Keratinocyte (primary cell): ENCODE results near the gene IL5RA.

Source experiments
- EZH2 ChIP-seq: IDR thresholded peaks from one replicate; pipeline ENCODE4 v1.6.1; 2012; ENCODE audit warnings: inconsistent platforms, mild to moderate bottlenecking, low read length, moderate library complexity
- TF ChIP-seq, protein P1 (sequence below), 3 experiments: IDR thresholded peaks in 1 of 3; conservative IDR thresholded peaks in 1 of 3; optimal IDR thresholded peaks in 1 of 3; 2 replicates in 2 of 3; 3 replicates in 1 of 3; pipeline versions ENCODE3 to v1.5.1; 2011; ENCODE audit warnings: low read length in 3 of 3, mild to moderate bottlenecking in 3 of 3, moderate library complexity in 2 of 3, control low read depth in 1 of 3, inconsistent platforms in 1 of 3; ENCODE audit not compliant: insufficient read depth in 2 of 3; ENCODE audit errors: extremely low read depth in 1 of 3

DNA sequence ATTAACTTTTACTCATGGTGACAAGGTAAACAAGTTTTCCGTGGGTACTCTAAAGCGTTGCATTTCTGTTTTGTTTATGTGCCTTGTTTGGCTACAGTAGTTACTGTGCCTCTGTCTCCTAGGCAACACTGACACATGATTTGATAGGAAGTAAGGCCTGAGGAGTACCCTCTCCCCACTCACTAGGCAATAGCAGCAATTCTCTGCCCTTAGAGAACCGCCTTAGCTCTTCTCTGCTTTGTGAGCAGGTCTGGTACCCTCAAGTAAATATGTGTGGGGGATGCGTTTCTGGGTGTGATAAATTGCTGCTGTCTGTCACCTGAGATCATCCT is at the start of gene IL5RA:
- TF ChIP-seq, protein P1, sequence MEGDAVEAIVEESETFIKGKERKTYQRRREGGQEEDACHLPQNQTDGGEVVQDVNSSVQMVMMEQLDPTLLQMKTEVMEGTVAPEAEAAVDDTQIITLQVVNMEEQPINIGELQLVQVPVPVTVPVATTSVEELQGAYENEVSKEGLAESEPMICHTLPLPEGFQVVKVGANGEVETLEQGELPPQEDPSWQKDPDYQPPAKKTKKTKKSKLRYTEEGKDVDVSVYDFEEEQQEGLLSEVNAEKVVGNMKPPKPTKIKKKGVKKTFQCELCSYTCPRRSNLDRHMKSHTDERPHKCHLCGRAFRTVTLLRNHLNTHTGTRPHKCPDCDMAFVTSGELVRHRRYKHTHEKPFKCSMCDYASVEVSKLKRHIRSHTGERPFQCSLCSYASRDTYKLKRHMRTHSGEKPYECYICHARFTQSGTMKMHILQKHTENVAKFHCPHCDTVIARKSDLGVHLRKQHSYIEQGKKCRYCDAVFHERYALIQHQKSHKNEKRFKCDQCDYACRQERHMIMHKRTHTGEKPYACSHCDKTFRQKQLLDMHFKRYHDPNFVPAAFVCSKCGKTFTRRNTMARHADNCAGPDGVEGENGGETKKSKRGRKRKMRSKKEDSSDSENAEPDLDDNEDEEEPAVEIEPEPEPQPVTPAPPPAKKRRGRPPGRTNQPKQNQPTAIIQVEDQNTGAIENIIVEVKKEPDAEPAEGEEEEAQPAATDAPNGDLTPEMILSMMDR (optimal IDR thresholded peaks at IDR 0.05 in 1 of 3, IDR thresholded peaks at IDR 0.05 in 1 of 3, conservative IDR thresholded peaks at IDR 0.05 in 1 of 3; ENCODE audit: extremely low read depth in 1 of 3, insufficient read depth in 2 of 3, low read length in 3 of 3) = no peak
- TF ChIP-seq EZH2 = no peak
